GM23338 (cell line): Measurements from ENCODE around the gene GDF11. TPM values are rescaled to one million over a fixed set of nuclear protein-coding genes. Genes with fewer than 3 reads are reported as not detected.

Experiments used
- ATAC-seq: fragments of 200-7000 bp; cut with Tn5 transposase; 3 replicates; pipeline ENCODE4 v1.9.1; 2020
- DNase-seq: peaks from one replicate; pipeline ENCODE4 v3.0.0-alpha.2; 2015; ENCODE audit warnings: low spot score
- H2AFZ ChIP-seq: fragments of 200-600 bp; sonication (generic); 2 replicates; pipeline ENCODE4 v1.8.0; 2016; ENCODE audit warnings: antibody characterized with exemption, mild to moderate bottlenecking, moderate library complexity
- H3F3A ChIP-seq: fragments of 200-600 bp; sonication (generic); replicated peaks from 2 replicates; pipeline ENCODE4 v1.8.0; 2017; ENCODE audit warnings: antibody characterized with exemption, mixed run types, low read depth
- H3K27ac ChIP-seq: fragments of 200-600 bp; sonication (generic); 2 replicates; pipeline ENCODE4 v1.6.1; 2016; ENCODE audit warnings: low read depth
- H3K27me3 ChIP-seq: fragments of 200-600 bp; sonication (generic); 2 replicates; pipeline ENCODE4 v1.8.0; 2016; ENCODE audit warnings: mild to moderate bottlenecking, mixed run types, moderate library complexity; ENCODE audit not compliant: insufficient read depth
- H3K36me3 ChIP-seq: fragments of 200-600 bp; sonication (generic); 2 replicates; pipeline ENCODE4 v1.8.0; 2016; ENCODE audit warnings: mild to moderate bottlenecking; ENCODE audit not compliant: insufficient read depth
- H3K4me1 ChIP-seq: fragments of 200-600 bp; sonication (generic); 2 replicates; pipeline ENCODE4 v1.8.0; 2016; ENCODE audit warnings: mild to moderate bottlenecking, moderate library complexity; ENCODE audit not compliant: insufficient read depth
- H3K4me2 ChIP-seq: fragments of 200-600 bp; sonication (generic); 2 replicates; pipeline ENCODE4 v1.7.1; 2017; ENCODE audit warnings: mixed run types
- H3K4me3 ChIP-seq: fragments of 200-600 bp; sonication (generic); 2 replicates; pipeline ENCODE4 v1.6.1; 2016; ENCODE audit warnings: mixed run types
- H3K79me2 ChIP-seq: fragments of 200-600 bp; sonication (generic); replicated peaks from 2 replicates; pipeline ENCODE4 v1.8.0; 2017; ENCODE audit warnings: mild to moderate bottlenecking; ENCODE audit not compliant: insufficient read depth
- H3K9me2 ChIP-seq: fragments of 200-600 bp; sonication (generic); 2 replicates; pipeline ENCODE4 v1.8.0; 2017; ENCODE audit not compliant: insufficient read depth
- H4K20me1 ChIP-seq: fragments of 200-600 bp; sonication (generic); replicated peaks from 2 replicates; pipeline ENCODE4 v1.8.0; 2017; ENCODE audit warnings: mild to moderate bottlenecking; ENCODE audit not compliant: insufficient read depth
- H3K27ac Mint-ChIP-seq: 2 replicates; pipeline ENCODE4 v1.8.0; 2020; ENCODE audit warnings: inconsistent platforms, mild to moderate bottlenecking, moderate library complexity, mixed read lengths
- H3K27me3 Mint-ChIP-seq: 3 replicates; pipeline ENCODE4 v1.8.0; 2022; ENCODE audit warnings: low read depth, mild to moderate bottlenecking, moderate library complexity, mixed read lengths, inconsistent platforms; ENCODE audit not compliant: insufficient read depth, poor library complexity
- H3K36me3 Mint-ChIP-seq: 3 replicates; pipeline ENCODE4 v1.8.0; 2021; ENCODE audit warnings: low read depth, mild to moderate bottlenecking, inconsistent platforms, moderate library complexity, mixed read lengths
- H3K4me1 Mint-ChIP-seq: 3 replicates; pipeline ENCODE4 v1.8.0; 2020; ENCODE audit warnings: mild to moderate bottlenecking, inconsistent platforms, mixed read lengths
- H3K4me3 Mint-ChIP-seq: 3 replicates; pipeline ENCODE4 v1.8.0; 2021; ENCODE audit warnings: moderate library complexity, mild to moderate bottlenecking, inconsistent platforms, mixed read lengths
- H3K9me3 Mint-ChIP-seq: 3 replicates; pipeline ENCODE4 v1.8.0; 2020; ENCODE audit warnings: moderate library complexity, mild to moderate bottlenecking, inconsistent platforms, mixed read lengths
- CTCF ChIP-seq, 2 experiments: fragments of 200-600 bp in 1 of 2; sonication (generic) in 1 of 2; conservative IDR thresholded peaks; 2 replicates each; pipeline versions ENCODE4 v1.5.1 to v1.6.1; 2016 to 2017; ENCODE audit warnings: antibody characterized with exemption in 2 of 2, low read depth in 2 of 2, mild to moderate bottlenecking in 2 of 2, moderate library complexity in 1 of 2
- EZH2 ChIP-seq: fragments of 200-600 bp; sonication (generic); IDR thresholded peaks from one replicate; pipeline ENCODE4 v1.8.0; 2017; ENCODE audit warnings: antibody characterized with exemption, mild to moderate bottlenecking, low read depth; ENCODE audit not compliant: unreplicated experiment
- NANOG ChIP-seq: IDR thresholded peaks from 2 replicates; pipeline ENCODE4 v1.6.1; 2016; ENCODE audit warnings: antibody characterized with exemption, borderline replicate concordance
- POLR2AphosphoS5 ChIP-seq: IDR thresholded peaks from 2 replicates; pipeline ENCODE4 v1.6.1; 2016; ENCODE audit warnings: antibody characterized with exemption, low read depth
- REST ChIP-seq: IDR thresholded peaks from one replicate; pipeline ENCODE4 v1.6.1; 2018; ENCODE audit warnings: antibody characterized with exemption; ENCODE audit not compliant: unreplicated experiment
- ZNF114 ChIP-seq: fragments of 250-450 bp; sonication (Bioruptor Pico); IDR thresholded peaks from 2 replicates; pipeline ENCODE4 v1.5.0; 2020; ENCODE audit warnings: mild to moderate bottlenecking, moderate library complexity
- ZNF331 ChIP-seq: fragments of 250-450 bp; sonication (Bioruptor Pico); IDR thresholded peaks from 2 replicates; pipeline ENCODE4 v1.5.0; 2020; ENCODE audit warnings: low read depth, mild to moderate bottlenecking, moderate library complexity
- polyA plus RNA-seq: library from polyadenylated mRNA; unstranded; fragments of >200 nt; fragmentation: Nextera tagmentation; extraction: Ambion mirVana; gene quantifications from 2 replicates; pipeline ENCODE4 v1.2.1, GENCODE V29; 2016
- total RNA-seq: library from RNA; depleted of rRNA; stranded (reverse); fragments of >200 nt; shearing (Covaris generic); gene quantifications from 2 replicates; pipeline ENCODE4 v1.2.3, GENCODE V29; 2014

Gene GDF11
- total and polyA plus RNA-seq, 2 experiments from 2014 or later, result 3.7 to 12.5 TPM

- TF ChIP-seq CTCF (conservative IDR thresholded peaks at IDR 0.05; ENCODE audit: low read depth in 2 of 2), result peak in 1 of 2 experiments; percentile 27; a peak in 2 of 4 replicates
Measured at GRCh38 chr12:55743406-55744339, 751 bp downstream of the GDF11 start (continued).

GRCh38 chr12:55744340-55745030, 1.6 kb downstream of the GDF11 start:
- Histone ChIP-seq H3K36me3 (peaks cover 11% of the 10 kb centered on the region; the same call in 1 of the 2 replicates), H3K4me1 (peaks cover 43% of the 10 kb centered on the region), H3K79me2 (peaks cover 47% of the 10 kb centered on the region), H3K27me3 (no peaks in the 10 kb centered on the region), H3K4me3 (peak overlapping the region; percentile 95), H3K4me2 (peak overlapping the region; percentile 85), H3F3A (peaks cover 21% of the 10 kb centered on the region), H3K9me2 (0 out of 2 replicates have a peak, but pooled peaks cover 4% of the 10 kb centered on the region), H3K27ac (peak overlapping the region; percentile 99), H2AFZ (no peak overlapping the region), H4K20me1 (peaks cover 18% of the 10 kb centered on the region; the same call in 1 of the 2 replicates)
- no peak for TF ChIP-seq POLR2AphosphoS5
- TF ChIP-seq ZNF114 (CRISPR knock-in tag), result no peak
- no peak for TF ChIP-seq EZH2
- peaks cover 28% of the 10 kb centered on the region for H3K36me3 Mint-ChIP-seq
- H3K27me3 Mint-ChIP-seq, result peaks cover 14% of the 10 kb centered on the region
- DNase-seq (no peak), ATAC-seq (no peak)
- peak overlapping the region; percentile 94 for H3K4me3 Mint-ChIP-seq
- H3K4me1 Mint-ChIP-seq, result peaks cover 53% of the 10 kb centered on the region
- H3K27ac Mint-ChIP-seq, result peak overlapping the region; percentile 90
- H3K9me3 Mint-ChIP-seq, result no peaks in the 10 kb centered on the region; the same call in 2 of the 3 replicates

- H3K27ac ChIP-seq, result peak overlapping the region; percentile 99
- H3K4me3 Mint-ChIP-seq, result peak overlapping the region; percentile 94
- H3K27me3 Mint-ChIP-seq, result peaks cover 17% of the 10 kb centered on the region
- peaks cover 47% of the 10 kb centered on the region for H3K79me2 ChIP-seq
- TF ChIP-seq ZNF331 (CRISPR knock-in tag), result no peak
- TF ChIP-seq POLR2AphosphoS5, result peak; percentile 35
- peak; percentile 14 for TF ChIP-seq REST
- TF ChIP-seq CTCF (conservative IDR thresholded peaks at IDR 0.05; ENCODE audit: low read depth in 2 of 2), result peak in 1 of 2 experiments; percentile 21; a peak in 1 of 4 replicates
- no peak for TF ChIP-seq NANOG
- H3K9me3 Mint-ChIP-seq, result no peaks in the 10 kb centered on the region; the same call in 2 of the 3 replicates
- H3K36me3 Mint-ChIP-seq, result peaks cover 38% of the 10 kb centered on the region
- no peaks in the 10 kb centered on the region for H3K27me3 ChIP-seq
- H3K9me2 ChIP-seq, result 0 out of 2 replicates have a peak, but pooled peaks cover 4% of the 10 kb centered on the region
- peaks cover 23% of the 10 kb centered on the region for H4K20me1 ChIP-seq
- H3K4me1 Mint-ChIP-seq, result peaks cover 62% of the 10 kb centered on the region
- peak; percentile 95 for DNase-seq
- peak overlapping the region; percentile 85 for H3K4me2 ChIP-seq
- peak overlapping the region; percentile 95 for H3K4me3 ChIP-seq
- peak overlapping the region; percentile 90 for H3K27ac Mint-ChIP-seq
- peaks cover 53% of the 10 kb centered on the region for H3K4me1 ChIP-seq
- no peak overlapping the region for H2AFZ ChIP-seq
- ATAC-seq, result peak; percentile 78
- H3K36me3 ChIP-seq, result peaks cover 15% of the 10 kb centered on the region; the same call in 1 of the 2 replicates
- peaks cover 21% of the 10 kb centered on the region for H3F3A ChIP-seq
Measured at GRCh38 chr12:55745361-55746173, 2.6 kb downstream of the GDF11 start.
